ENCODE data around the gene ACTN4. TPM values are rescaled to one million over a fixed set of nuclear protein-coding genes. Genes with fewer than 3 reads are reported as not detected.

The ACTN4 gene
- total RNA-seq, 1 experiment from 2014 or later = 1,233 TPM

DNA sequence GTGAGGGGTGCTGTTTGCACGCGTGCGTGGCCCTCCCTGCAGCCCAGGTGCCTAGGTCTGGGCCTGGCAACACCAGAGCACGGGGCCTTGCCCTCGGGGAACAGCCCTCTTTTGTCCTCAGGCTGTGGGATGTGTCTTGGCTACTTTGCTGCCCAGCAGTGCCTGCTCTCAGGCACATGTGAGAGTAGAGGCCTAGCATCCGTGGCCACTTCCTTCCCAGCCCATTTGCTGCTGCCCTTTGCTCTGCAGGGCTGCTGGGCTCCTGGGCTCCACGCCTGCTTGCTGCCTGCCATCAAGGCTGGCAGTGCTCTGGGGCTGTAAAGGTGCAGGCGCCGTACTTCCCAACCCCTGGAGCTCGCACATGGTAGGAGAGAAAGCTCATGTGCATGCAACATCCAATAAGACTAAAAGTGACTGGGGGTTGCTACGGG, 50.2 kb downstream of the ACTN4 start:
- H2AFZ ChIP-seq = no peak overlapping the region
- H3K9me2 ChIP-seq (ENCODE audit: insufficient read depth) = no peaks in the 10 kb centered on the region
- no peaks in the 10 kb centered on the region for H3K27me3 ChIP-seq (ENCODE audit: insufficient read depth, low read depth)
- peaks cover 41% of the 10 kb centered on the region for H3K36me3 ChIP-seq (ENCODE audit: low read depth)
- peaks cover 24% of the 10 kb centered on the region for H3K4me1 ChIP-seq (replicated peaks; ENCODE audit: insufficient read depth)
- POLR2A ChIA-PET (ENCODE audit: unreplicated experiment) = interaction anchor here (0.7 kb wide), 1 partner anchor 52 kb away, joined by 3 read pairs; no protein-coding TSS in a partner anchor
- TF ChIP-seq EZH2 (IDR thresholded peaks at IDR 0.05; ENCODE audit: low read depth) = no peak
- TF ChIP-seq CTCF (conservative IDR thresholded peaks at IDR 0.05) = no peak
- no peak overlapping the region for H3K4me2 ChIP-seq
- H3F3A ChIP-seq (ENCODE audit: insufficient read depth, low read depth) = peaks cover 65% of the 10 kb centered on the region
- no peak for DNase-seq
- CTCF ChIA-PET = interaction anchor here (0.6 kb wide), 1 partner anchor 292 kb away, joined by 3 read pairs; no protein-coding TSS in a partner anchor
- H3K79me2 ChIP-seq (ENCODE audit: low read depth) = peaks cover 98% of the 10 kb centered on the region
- no peak overlapping the region for H3K4me3 ChIP-seq
- intact Hi-C loops (cut with micrococcal nuclease; ENCODE audit: unreplicated experiment) = no loop called here
- no peaks in the 10 kb centered on the region for H3K9me3 ChIP-seq (ENCODE audit: insufficient read depth, low read depth)
- H4K20me1 ChIP-seq (ENCODE audit: insufficient read depth) = peaks cover 27% of the 10 kb centered on the region
- no TSS peak for BruUV-seq (replicated peaks)
- no peak overlapping the region for H3K27ac ChIP-seq

DNA sequence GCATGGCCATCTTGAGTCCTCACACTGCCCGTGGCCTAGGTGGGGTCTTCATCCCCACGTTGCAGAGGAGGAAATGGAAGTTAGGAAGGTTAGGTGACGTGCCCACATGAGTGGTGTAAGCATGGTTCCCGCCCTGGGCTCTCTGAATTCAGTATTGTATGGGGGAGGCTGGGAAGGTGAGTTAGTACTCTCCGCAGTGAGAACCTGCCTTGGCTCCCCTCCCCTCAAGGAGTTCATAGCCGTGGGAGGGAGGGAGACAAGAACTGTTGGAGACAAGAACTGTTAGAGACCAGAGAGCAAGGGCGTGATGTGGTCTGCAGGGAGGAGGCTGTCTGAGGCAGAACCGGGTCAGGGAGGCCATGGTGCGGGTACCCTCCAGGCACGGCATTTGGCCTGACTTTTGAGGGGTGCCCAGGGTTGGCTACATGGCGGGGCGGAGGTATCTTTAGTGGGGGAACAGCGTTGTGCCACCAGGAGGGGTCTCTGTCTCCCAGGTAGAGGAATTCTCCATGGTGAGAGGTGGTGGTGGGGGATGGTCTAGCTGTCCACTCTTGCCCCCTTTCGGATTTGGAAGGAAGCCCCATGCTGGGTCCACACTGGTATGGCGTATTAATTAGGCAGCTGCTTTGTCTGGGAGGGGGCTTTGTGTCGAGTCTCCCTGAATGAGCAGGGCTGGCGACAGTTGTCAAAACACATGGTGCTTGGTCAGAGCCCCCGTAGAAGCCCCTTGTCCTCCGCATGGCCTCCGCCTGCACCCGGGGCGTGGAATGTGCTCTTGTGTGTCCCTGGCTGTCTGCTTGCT, 51.0 kb downstream of the ACTN4 start:
- intact Hi-C loops (cut with micrococcal nuclease; ENCODE audit: unreplicated experiment) = no loop called here
- no TSS peak for BruUV-seq (replicated peaks)
- Histone ChIP-seq H2AFZ (no peak overlapping the region), H3K9me3 (ENCODE audit: insufficient read depth, low read depth) (no peaks in the 10 kb centered on the region), H3K27me3 (ENCODE audit: insufficient read depth, low read depth) (no peaks in the 10 kb centered on the region), H3K4me2 (no peak overlapping the region), H3K4me1 (replicated peaks; ENCODE audit: insufficient read depth) (peaks cover 16% of the 10 kb centered on the region), H3K27ac (no peak overlapping the region), H3K9me2 (ENCODE audit: insufficient read depth) (no peaks in the 10 kb centered on the region), H3K36me3 (ENCODE audit: low read depth) (peaks cover 48% of the 10 kb centered on the region), H3K79me2 (ENCODE audit: low read depth) (peaks cover 97% of the 10 kb centered on the region), H4K20me1 (ENCODE audit: insufficient read depth) (peaks cover 27% of the 10 kb centered on the region), H3F3A (ENCODE audit: insufficient read depth, low read depth) (peaks cover 60% of the 10 kb centered on the region), H3K4me3 (no peak overlapping the region)
- ChIA-PET CTCF (no interaction called here), POLR2A (ENCODE audit: unreplicated experiment) (interaction anchor here (0.7 kb wide), 1 partner anchor 53 kb away, joined by 3 read pairs; no protein-coding TSS in a partner anchor)
- DNase-seq = no peak
- no peak for TF ChIP-seq CTCF (conservative IDR thresholded peaks at IDR 0.05)
- TF ChIP-seq EZH2 (IDR thresholded peaks at IDR 0.05; ENCODE audit: low read depth) = no peak

- no peaks in the 10 kb centered on the region for H3K9me3 ChIP-seq (ENCODE audit: insufficient read depth, low read depth)
- H3K79me2 ChIP-seq (ENCODE audit: low read depth) = peaks cover 96% of the 10 kb centered on the region
- BruUV-seq (replicated peaks) = no TSS peak
- no peak overlapping the region for H3K4me2 ChIP-seq
- ChIA-PET POLR2A (ENCODE audit: unreplicated experiment) (no interaction called here), CTCF (no interaction called here)
- H4K20me1 ChIP-seq (ENCODE audit: insufficient read depth) = peaks cover 27% of the 10 kb centered on the region
- no peaks in the 10 kb centered on the region for H3K27me3 ChIP-seq (ENCODE audit: insufficient read depth, low read depth)
- no peak overlapping the region for H3K27ac ChIP-seq
- peaks cover 52% of the 10 kb centered on the region for H3K36me3 ChIP-seq (ENCODE audit: low read depth)
- intact Hi-C loops (cut with micrococcal nuclease; ENCODE audit: unreplicated experiment) = no loop called here
- peaks cover 59% of the 10 kb centered on the region for H3F3A ChIP-seq (ENCODE audit: insufficient read depth, low read depth)
- no peaks in the 10 kb centered on the region for H3K9me2 ChIP-seq (ENCODE audit: insufficient read depth)
- peaks cover 11% of the 10 kb centered on the region for H3K4me1 ChIP-seq (replicated peaks; ENCODE audit: insufficient read depth)
- no peak overlapping the region for H3K4me3 ChIP-seq
- TF ChIP-seq CTCF (conservative IDR thresholded peaks at IDR 0.05) (no peak), EZH2 (IDR thresholded peaks at IDR 0.05; ENCODE audit: low read depth) (no peak)
- H2AFZ ChIP-seq = no peak overlapping the region
- no peak for DNase-seq
These were observed 51.5 kb downstream of the ACTN4 start for GRCh38 chr19:38699027-38699346.

Data from PC-9 (cell line).